ENCODE measurements around the gene MYO5C.
"Not testable (repeated sequence)": the region's sequence is repeated elsewhere in the genome, so short reads cannot be mapped to it uniquely, and the experiment has no call there.

GRCh38 chr15:52165494-52166131 lies 130.0 kb downstream of the MYO5C start:
- TF ChIP-seq, protein P1, sequence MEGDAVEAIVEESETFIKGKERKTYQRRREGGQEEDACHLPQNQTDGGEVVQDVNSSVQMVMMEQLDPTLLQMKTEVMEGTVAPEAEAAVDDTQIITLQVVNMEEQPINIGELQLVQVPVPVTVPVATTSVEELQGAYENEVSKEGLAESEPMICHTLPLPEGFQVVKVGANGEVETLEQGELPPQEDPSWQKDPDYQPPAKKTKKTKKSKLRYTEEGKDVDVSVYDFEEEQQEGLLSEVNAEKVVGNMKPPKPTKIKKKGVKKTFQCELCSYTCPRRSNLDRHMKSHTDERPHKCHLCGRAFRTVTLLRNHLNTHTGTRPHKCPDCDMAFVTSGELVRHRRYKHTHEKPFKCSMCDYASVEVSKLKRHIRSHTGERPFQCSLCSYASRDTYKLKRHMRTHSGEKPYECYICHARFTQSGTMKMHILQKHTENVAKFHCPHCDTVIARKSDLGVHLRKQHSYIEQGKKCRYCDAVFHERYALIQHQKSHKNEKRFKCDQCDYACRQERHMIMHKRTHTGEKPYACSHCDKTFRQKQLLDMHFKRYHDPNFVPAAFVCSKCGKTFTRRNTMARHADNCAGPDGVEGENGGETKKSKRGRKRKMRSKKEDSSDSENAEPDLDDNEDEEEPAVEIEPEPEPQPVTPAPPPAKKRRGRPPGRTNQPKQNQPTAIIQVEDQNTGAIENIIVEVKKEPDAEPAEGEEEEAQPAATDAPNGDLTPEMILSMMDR (IDR thresholded peaks at IDR 0.05), result not testable (repeated sequence)
- TF ChIP-seq POLR2A (IDR thresholded peaks at IDR 0.05), result not testable (repeated sequence)

Data from upper lobe of left lung (tissue), 4 donors.